Panc1 (cell line): ENCODE measurements around the gene ADH5. TPM values are rescaled to one million over a fixed set of nuclear protein-coding genes. Genes with fewer than 3 reads are reported as not detected.

Experiments used
- ATAC-seq: fragments of 200-7000 bp; cut with Tn5 transposase; 2 replicates; pipeline ENCODE4 v1.9.1; 2020; ENCODE audit warnings: mild to moderate bottlenecking, moderate library complexity
- BruUV-seq: library from RNA; stranded (reverse); fragments of 400-500 nt; replicated peaks from 2 replicates; lab custom pipeline; 2021; lab: Mats Ljungman, UMichigan
- CTCF ChIA-PET: fragments of 300-600 bp; sonication (Branson Sonifier 250); formaldehyde crosslinking; loops from one replicate; lab custom pipeline; 2022; ENCODE audit warnings: antibody characterized with exemption; lab: Charles Lee
- POLR2A ChIA-PET: fragments of 300-600 bp; sonication (Branson Sonifier 250); formaldehyde crosslinking; loops from one replicate; lab custom pipeline; 2022; ENCODE audit warnings: antibody characterized with exemption; lab: Charles Lee
- DNase-seq: peaks from one replicate; pipeline ENCODE4 v3.0.0-alpha.2; 2010; ENCODE audit warnings: low read depth, low spot score
- H3K27ac ChIP-seq: 2 replicates; pipeline ENCODE4 v1.5.1; 2011; ENCODE audit warnings: mild to moderate bottlenecking, low read length, inconsistent platforms
- H3K27me3 ChIP-seq: fragments of 200-500 bp; sonication (Bioruptor generic); 2 replicates; pipeline ENCODE4 v1.6.0; 2014; ENCODE audit warnings: low read length, inconsistent platforms; ENCODE audit not compliant: control insufficient read depth, insufficient read depth
- H3K36me3 ChIP-seq: fragments of 200-500 bp; sonication (Bioruptor generic); 2 replicates; pipeline ENCODE4 v1.5.1; 2014; ENCODE audit warnings: inconsistent platforms, mild to moderate bottlenecking, low read length, moderate library complexity; ENCODE audit not compliant: control insufficient read depth, insufficient read depth
- H3K4me1 ChIP-seq: 2 replicates; pipeline ENCODE4 v1.5.1; 2011; ENCODE audit warnings: inconsistent platforms, mild to moderate bottlenecking, low read length, moderate library complexity; ENCODE audit not compliant: control insufficient read depth, insufficient read depth
- H3K4me3 ChIP-seq, 2 experiments: 2 replicates each; pipeline ENCODE4 v1.5.1; 2011 to 2012; ENCODE audit warnings: low read depth in 2 of 2, low read length in 2 of 2, mild to moderate bottlenecking in 2 of 2, inconsistent platforms in 1 of 2, moderate library complexity in 1 of 2
- H3K9me3 ChIP-seq: fragments of 200-500 bp; sonication (Bioruptor generic); 2 replicates; pipeline ENCODE4 v1.5.1; 2014; ENCODE audit warnings: low read depth, mild to moderate bottlenecking, inconsistent platforms, low read length, moderate library complexity; ENCODE audit not compliant: control insufficient read depth, insufficient read depth
- CTCF ChIP-seq: fragments of 450-650 bp; IDR thresholded peaks from 2 replicates; pipeline ENCODE4 v1.5.1; 2017; ENCODE audit warnings: mild to moderate bottlenecking
- POLR2AphosphoS5 ChIP-seq: IDR thresholded peaks from 2 replicates; pipeline ENCODE4 v1.6.1; 2012; ENCODE audit warnings: mild to moderate bottlenecking, low read depth, low read length, moderate library complexity
- REST ChIP-seq, 2 experiments: IDR thresholded peaks; 2 replicates each; pipeline ENCODE4 v1.6.1; 2011 to 2012; ENCODE audit warnings: low read depth in 2 of 2, control low read depth in 1 of 2, low read length in 1 of 2, mild to moderate bottlenecking in 1 of 2, moderate library complexity in 1 of 2; ENCODE audit not compliant: insufficient read depth in 1 of 2
- SIN3A ChIP-seq: IDR thresholded peaks from 2 replicates; pipeline ENCODE4 v1.6.1; 2012; ENCODE audit warnings: low read depth, mild to moderate bottlenecking, low read length, moderate library complexity, borderline replicate concordance; ENCODE audit not compliant: insufficient read depth
- TCF7L2 ChIP-seq: IDR thresholded peaks from 2 replicates; pipeline ENCODE4 v1.6.1; 2011; ENCODE audit warnings: mild to moderate bottlenecking, low read depth, low read length, inconsistent platforms
- in situ Hi-C: cut with HindIII; loops from 2 replicates; pipeline ENCODE4 v1.10.0; 2016; ENCODE audit warnings: low sequenced_read_pairs, low pct_unique_long_range_greater_than_20kb
- intact Hi-C: fragments of 100-400 bp; cut with micrococcal nuclease; formaldehyde crosslinking; loops from one replicate; pipeline ENCODE4 v1.10.0; 2022; ENCODE audit not compliant: unreplicated experiment
- total RNA-seq: library from RNA; stranded (reverse); gene quantifications from one replicate; pipeline ENCODE4 v1.2.1, GENCODE V29; 2021; ENCODE audit not compliant: unreplicated experiment

Gene ADH5
- total RNA-seq, 1 experiment from 2014 or later = 117 TPM

- H3K27ac ChIP-seq = no peak overlapping the region
- no TSS peak for BruUV-seq
- ATAC-seq (no peak), DNase-seq (no peak)
- H3K4me3 ChIP-seq = no peak overlapping the region
- no peaks in the 10 kb centered on the region for H3K4me1 ChIP-seq
- intact Hi-C loops = loop anchor here (5.0 kb wide), 1 partner anchor 36 kb away; no protein-coding TSS in a partner anchor
- H3K27me3 ChIP-seq = no peaks in the 10 kb centered on the region
- ChIA-PET CTCF (no interaction called here), POLR2A (no interaction called here)
- in situ Hi-C loops = no loop called here
- no peaks in the 10 kb centered on the region; the same call in 1 of the 2 replicates for H3K36me3 ChIP-seq
- peaks cover 7% of the 10 kb centered on the region; the same call in 1 of the 2 replicates for H3K9me3 ChIP-seq
- TF ChIP-seq CTCF = no peak
- TF ChIP-seq TCF7L2 = no peak
- TF ChIP-seq POLR2AphosphoS5 = no peak
- no peak for TF ChIP-seq SIN3A
- no peak for TF ChIP-seq REST (IDR thresholded peaks at IDR 0.05; ENCODE audit: insufficient read depth in 1 of 2, low read depth in 2 of 2, low read length in 1 of 2)
Observed at GRCh38 chr4:99038213-99038612, 50.4 kb downstream of the ADH5 start.

GRCh38 chr4:99033956-99034355 is 54.6 kb downstream of the ADH5 start:
- in situ Hi-C loops (no loop called here), intact Hi-C loops (no loop called here)
- Histone ChIP-seq H3K27ac (no peak overlapping the region), H3K9me3 (peaks cover 7% of the 10 kb centered on the region; the same call in 1 of the 2 replicates), H3K27me3 (no peaks in the 10 kb centered on the region), H3K4me3 (no peak overlapping the region), H3K4me1 (no peaks in the 10 kb centered on the region), H3K36me3 (no peaks in the 10 kb centered on the region; the same call in 1 of the 2 replicates)
- ATAC-seq (no peak), DNase-seq (no peak)
- no TSS peak for BruUV-seq
- ChIA-PET POLR2A (no interaction called here), CTCF (no interaction called here)
- no peak for TF ChIP-seq SIN3A

- no peak for DNase-seq
- Histone ChIP-seq H3K36me3 (no peaks in the 10 kb centered on the region; the same call in 1 of the 2 replicates), H3K4me3 (no peak overlapping the region), H3K27ac (no peak overlapping the region), H3K9me3 (no peaks in the 10 kb centered on the region), H3K27me3 (no peaks in the 10 kb centered on the region), H3K4me1 (0 out of 2 replicates have a peak, but pooled peaks cover 3% of the 10 kb centered on the region)
- BruUV-seq = no TSS peak
- intact Hi-C loops (no loop called here), in situ Hi-C loops (no loop called here)
- no peak for ATAC-seq
- CTCF ChIA-PET = no interaction called here
- TF ChIP-seq CTCF (no peak), POLR2AphosphoS5 (no peak)
- POLR2A ChIA-PET = no interaction called here
Observed at GRCh38 chr4:99029852-99030251, 58.7 kb downstream of the ADH5 start.
